GM13977 (cell line): ENCODE results near the gene TOR1AIP2.
A peak's percentile ranks its signal among the peaks of the same experiment; 100 is the strongest.

Experiments used
- DNase-seq: peaks from one replicate; pipeline ENCODE4 v3.0.0; 2012; ENCODE audit warnings: low spot score
- CTCF ChIP-seq: IDR thresholded peaks from 2 replicates; pipeline ENCODE4 v1.5.1; 2012; ENCODE audit warnings: mild to moderate bottlenecking, control low read depth; ENCODE audit not compliant: insufficient read depth; ENCODE audit errors: extremely low read depth, missing control alignments
- in situ Hi-C: fragments of 300-500 bp; cut with MboI; formaldehyde crosslinking; loops from one replicate; pipeline ENCODE4 v1.12.0; 2022; ENCODE audit warnings: low sequenced_read_pairs, low pct_unique_long_range_greater_than_20kb, mixed read lengths, inconsistent platforms; ENCODE audit not compliant: unreplicated experiment

The TOR1AIP2 gene

GRCh38 chr1:179877586-179878265, at the start of gene TOR1AIP2:
TSS of gene TOR1AIP2 (minus strand) at chr1:179877803. CDS start at chr1:179852665, 25,138 bp downstream.
- in situ Hi-C loops, result loop anchor here (10.0 kb wide), 1 partner anchor 287 kb away; no protein-coding TSS in a partner anchor
- TF ChIP-seq CTCF, result no peak
- DNase-seq, result peak; percentile 79

DNA sequence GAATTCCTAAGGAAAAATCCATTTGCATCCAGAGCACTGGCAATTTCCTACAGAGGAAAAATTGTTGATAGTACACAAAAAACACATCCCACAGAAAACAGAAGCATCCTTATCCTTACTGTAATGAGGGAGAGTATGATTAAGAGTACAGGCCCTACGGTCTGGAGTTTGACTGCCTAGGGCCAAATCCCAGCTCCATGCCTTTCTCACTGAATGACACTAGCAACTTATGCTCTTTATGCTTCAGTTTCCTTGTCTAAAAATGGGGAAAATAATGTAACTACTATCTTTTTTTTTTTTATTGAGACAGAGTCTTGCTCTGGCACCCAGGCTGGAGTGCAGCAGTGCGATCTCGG, 49.2 kb upstream of the TOR1AIP2 start:
- no peak for DNase-seq
- in situ Hi-C loops, result no loop called here
- no peak for TF ChIP-seq CTCF

- in situ Hi-C loops, result no loop called here
- TF ChIP-seq CTCF, result no peak
- DNase-seq, result no peak
Observed at GRCh38 chr1:179925922-179926849, 48.6 kb upstream of the TOR1AIP2 start.

DNA sequence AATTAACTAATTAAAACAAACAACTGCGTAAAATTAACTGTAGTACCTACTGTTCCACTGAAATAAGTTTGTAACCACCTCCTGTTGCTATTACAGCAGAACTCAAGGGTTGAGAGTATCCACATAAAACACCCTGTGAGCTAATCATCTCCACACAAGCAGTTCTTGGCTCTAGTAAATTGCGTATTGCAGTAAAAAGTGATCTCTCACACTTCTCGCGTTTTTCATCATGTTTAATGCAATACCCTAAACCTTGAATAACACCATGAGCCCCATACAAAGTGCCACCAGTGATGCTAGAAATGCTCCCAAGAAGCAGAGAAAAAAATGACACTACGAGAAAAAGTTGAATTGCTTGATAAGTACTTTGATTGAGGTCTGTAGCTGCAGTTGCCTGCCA, 47.7 kb upstream of the TOR1AIP2 start:
- DNase-seq, result no peak
- in situ Hi-C loops, result no loop called here
- no peak for TF ChIP-seq CTCF

DNA sequence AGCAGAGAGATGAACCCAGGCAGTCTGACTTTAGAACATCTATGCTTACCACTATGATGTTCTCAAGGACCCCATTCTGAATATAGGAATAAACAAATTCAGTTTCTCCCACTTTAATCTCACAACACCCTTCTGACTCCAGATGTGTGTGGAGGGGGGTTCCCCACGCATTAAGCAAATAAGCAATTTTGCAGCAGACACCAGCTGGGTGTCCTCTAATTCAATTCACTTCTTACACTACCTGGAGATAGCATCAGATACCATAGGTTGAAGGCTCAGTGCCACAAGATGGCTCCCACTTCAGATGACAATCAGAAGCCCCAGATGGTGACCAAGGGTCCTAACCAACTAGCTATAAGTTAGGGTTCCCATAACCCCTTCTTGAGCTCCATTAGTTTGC, 46.7 kb upstream of the TOR1AIP2 start:
- TF ChIP-seq CTCF, result no peak
- DNase-seq, result no peak
- in situ Hi-C loops, result no loop called here

DNA sequence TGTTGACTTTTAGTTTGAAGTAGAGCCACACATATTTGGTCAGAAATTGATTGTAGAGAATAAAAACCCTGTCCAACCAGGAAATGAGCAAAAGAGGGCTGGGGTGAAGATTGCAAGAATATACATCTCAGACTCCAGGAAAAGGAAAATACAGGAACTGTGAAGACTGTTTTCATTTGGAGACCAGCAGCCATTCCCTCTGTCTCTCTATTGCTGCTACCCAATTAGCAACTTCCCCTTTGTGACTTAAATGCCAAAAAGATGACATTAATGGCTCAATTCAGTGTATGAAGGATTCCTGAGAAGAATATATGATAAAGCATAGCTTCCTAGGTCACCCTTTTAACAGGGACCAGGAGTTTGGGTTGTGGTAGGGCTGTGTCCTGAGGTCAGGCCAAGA, 45.4 kb upstream of the TOR1AIP2 start:
- no peak for DNase-seq
- no peak for TF ChIP-seq CTCF
- in situ Hi-C loops, result no loop called here
